Measurements from ENCODE around the gene MEIS1. TPM values are rescaled to one million over a fixed set of nuclear protein-coding genes. Genes with fewer than 3 reads are reported as not detected.

MEIS1 gene
- total and polyA plus RNA-seq, 2 donors (not counting 3 experiments of a cell fraction or from before 2014, with no cell fraction given): 10.0 to 26.5 TPM

GRCh38 chr2:66448136-66448991, 13.4 kb downstream of the MEIS1 start:
- no TSS peak for BruUV-seq (replicated peaks)

More at GRCh38 chr2:66448136-66448991, 13.4 kb downstream of the MEIS1 start:
- H4K20me1 ChIP-seq (replicated peaks; ENCODE audit: control insufficient read depth, extremely low read depth, insufficient read depth, low read length): no peaks in the 10 kb centered on the region
- no peak overlapping the region for H3K4me2 ChIP-seq (ENCODE audit: insufficient read depth, low read length)
- no peaks in the 10 kb centered on the region for H3K27me3 ChIP-seq (ENCODE audit: control insufficient read depth in 2 of 2, insufficient read depth in 2 of 2, low read length in 2 of 2)
- H3K27ac ChIP-seq (ENCODE audit: insufficient read depth, low read depth, low read length): no peak overlapping the region
- no peaks in the 10 kb centered on the region for H3K9me3 ChIP-seq (replicated peaks; ENCODE audit: control insufficient read depth, insufficient read depth, low read length)
- dilution Hi-C loops (cut with MboI; ENCODE audit: extremely low pct_ligation_motif_present, low sequenced_read_pairs) (no loop called here), intact Hi-C loops (cut with micrococcal nuclease) (no loop called here)
- no peak overlapping the region for H3K4me3 ChIP-seq (replicated peaks in 1 of 3; ENCODE audit: insufficient read depth in 1 of 3, low read depth in 1 of 3, low read length in 3 of 3)
- H3K4me1 ChIP-seq (ENCODE audit: control insufficient read depth, extremely low read depth, insufficient read depth, low read length): peaks cover 3% of the 10 kb centered on the region
- H3K79me2 ChIP-seq (ENCODE audit: control insufficient read depth, insufficient read depth, low read length): no peaks in the 10 kb centered on the region
- peaks cover 0 to 5% of the 10 kb centered on the region in 2 experiments for H3K36me3 ChIP-seq (ENCODE audit: control insufficient read depth in 2 of 2, extremely low read depth in 1 of 2, insufficient read depth in 2 of 2, low read length in 2 of 2)
- DNase-seq (ENCODE audit: low read depth, low spot score) (no peak), FAIRE-seq (no peak)
- no peak overlapping the region for H3K9ac ChIP-seq (replicated peaks; ENCODE audit: extremely low read depth, insufficient read depth, low read length)
- ChIA-PET CTCF (interaction anchor here (0.8 to 1.2 kb wide), 2 partner anchors 19 to 107 kb away, joined by 3 read pairs; no protein-coding TSS in a partner anchor), POLR2A (interaction anchor here (0.9 kb wide), 1 partner anchor 14 kb away, joined by 3 read pairs; no protein-coding TSS in a partner anchor)
- H2AFZ ChIP-seq (ENCODE audit: low read depth, low read length): no peak overlapping the region
- TF ChIP-seq MYC (IDR thresholded peaks at IDR 0.05; ENCODE audit: low read depth, low read length): no peak
- TF ChIP-seq GATA2 (IDR thresholded peaks at IDR 0.05; ENCODE audit: insufficient read depth, insufficient read length, low read depth, low read length): no peak
- TF ChIP-seq FOS (IDR thresholded peaks at IDR 0.05; ENCODE audit: borderline replicate concordance, insufficient read depth, low read length): no peak
- no peak for TF ChIP-seq POLR2A (IDR thresholded peaks at IDR 0.05; ENCODE audit: low read depth, low read length)
- no peak for TF ChIP-seq CTCF (IDR thresholded peaks at IDR 0.05; ENCODE audit: extremely low read depth in 1 of 2, insufficient read depth in 1 of 2, low read depth in 1 of 2, low read length in 2 of 2)
- TF ChIP-seq JUN (IDR thresholded peaks at IDR 0.05; ENCODE audit: borderline replicate concordance, insufficient read depth, insufficient read length, low read depth): no peak
- TF ChIP-seq, protein P1, sequence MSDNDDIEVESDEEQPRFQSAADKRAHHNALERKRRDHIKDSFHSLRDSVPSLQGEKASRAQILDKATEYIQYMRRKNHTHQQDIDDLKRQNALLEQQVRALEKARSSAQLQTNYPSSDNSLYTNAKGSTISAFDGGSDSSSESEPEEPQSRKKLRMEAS (IDR thresholded peaks at IDR 0.05; ENCODE audit: insufficient read depth, insufficient read length): no peak
- H3K9me1 ChIP-seq (replicated peaks; ENCODE audit: control insufficient read depth, extremely low read depth, insufficient read depth, low read length): no peaks in the 10 kb centered on the region

Data from endothelial cell of umbilical vein (primary cell).